Measurements from ENCODE around the gene ASPG. TPM values are rescaled to one million over a fixed set of nuclear protein-coding genes. Genes with fewer than 3 reads are reported as not detected.
A peak's percentile ranks its signal among the peaks of the same experiment; 100 is the strongest.

The ASPG gene
- total RNA-seq, 2 donors from 2014 or later: not detected

DNA sequence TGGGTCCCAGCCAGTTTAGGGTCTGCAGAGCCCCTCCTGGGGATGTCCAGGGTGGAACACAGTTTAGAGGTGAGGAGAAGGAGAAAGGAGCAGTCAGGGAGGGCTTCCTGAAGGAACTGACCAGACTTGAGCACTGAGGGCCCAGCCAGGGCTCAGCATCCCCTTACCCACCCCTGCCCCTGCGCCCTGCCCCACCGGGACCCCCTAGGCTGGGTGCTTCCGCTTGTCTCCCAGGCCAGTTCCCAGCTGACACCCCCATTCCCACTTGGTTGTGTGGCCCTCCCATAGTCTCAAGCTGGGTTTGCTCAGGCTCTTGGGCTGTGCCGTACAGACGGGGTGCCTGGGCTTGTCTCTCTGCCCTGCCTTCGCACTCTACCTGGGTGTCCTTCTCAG, 26.6 kb downstream of the ASPG start:
- ATAC-seq (replicated peaks): no peak
- H3K4me3 Mint-ChIP-seq: no peak overlapping the region
- H3K36me3 Mint-ChIP-seq (ENCODE audit: low read depth): no peaks in the 10 kb centered on the region
- peaks cover 9% of the 10 kb centered on the region for H3K27me3 Mint-ChIP-seq
- no peaks in the 10 kb centered on the region for H3K9me3 Mint-ChIP-seq
- no peak overlapping the region for H3K27ac Mint-ChIP-seq
- no peaks in the 10 kb centered on the region for H3K4me1 Mint-ChIP-seq

GRCh38 chr14:104112609-104113571, 27.4 kb downstream of the ASPG start:
- ATAC-seq (replicated peaks): no peak
- Mint-ChIP-seq H3K36me3 (ENCODE audit: low read depth) (no peaks in the 10 kb centered on the region), H3K27ac (no peak overlapping the region), H3K9me3 (no peaks in the 10 kb centered on the region), H3K4me1 (no peaks in the 10 kb centered on the region), H3K27me3 (peaks cover 9% of the 10 kb centered on the region), H3K4me3 (no peak overlapping the region)

GRCh38 chr14:104113631-104114420, 28.3 kb downstream of the ASPG start:
- H3K27ac Mint-ChIP-seq: no peak overlapping the region
- H3K9me3 Mint-ChIP-seq: no peaks in the 10 kb centered on the region
- no peak overlapping the region for H3K4me3 Mint-ChIP-seq
- H3K4me1 Mint-ChIP-seq: no peaks in the 10 kb centered on the region
- H3K27me3 Mint-ChIP-seq: peaks cover 16% of the 10 kb centered on the region
- no peak for ATAC-seq (replicated peaks)
- H3K36me3 Mint-ChIP-seq (ENCODE audit: low read depth): no peaks in the 10 kb centered on the region

DNA sequence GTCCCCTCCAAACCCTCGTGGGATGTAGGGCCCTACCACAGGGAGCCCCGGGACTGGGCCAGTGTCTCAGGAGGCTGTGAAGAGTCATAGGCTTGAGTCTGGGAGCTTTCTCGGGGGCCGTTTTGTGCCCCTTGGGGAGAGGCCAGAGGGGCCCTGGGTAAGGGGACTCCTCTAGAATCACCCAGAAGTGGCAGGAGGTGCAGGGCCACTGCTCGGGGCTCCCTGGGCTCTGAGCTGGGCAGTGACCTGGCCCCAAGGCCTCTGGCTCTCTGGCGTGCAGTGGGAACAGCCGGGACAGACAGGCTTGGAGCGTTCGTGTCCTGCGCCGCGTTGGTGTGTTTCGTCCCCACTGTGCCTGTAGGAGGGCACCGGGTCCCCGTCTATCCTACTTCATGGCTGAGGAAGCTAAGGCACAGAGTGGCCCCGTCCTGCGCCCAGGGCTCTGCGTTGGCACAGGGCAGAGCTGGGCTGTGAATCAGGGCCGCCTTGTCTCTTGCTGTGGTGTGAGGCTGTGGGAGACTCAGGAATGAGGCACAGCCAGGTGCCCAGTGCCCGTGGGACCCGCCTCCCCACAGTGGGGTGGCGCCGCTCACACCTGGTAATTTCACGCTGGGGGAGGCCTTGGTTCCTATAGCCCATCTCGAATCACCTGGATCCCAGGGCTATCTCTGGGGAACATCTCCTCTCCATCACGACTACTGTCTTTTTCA, 29.1 kb downstream of the ASPG start:
- Mint-ChIP-seq H3K36me3 (ENCODE audit: low read depth) (no peaks in the 10 kb centered on the region), H3K27me3 (peaks cover 18% of the 10 kb centered on the region), H3K4me3 (no peak overlapping the region), H3K4me1 (no peaks in the 10 kb centered on the region), H3K9me3 (no peaks in the 10 kb centered on the region), H3K27ac (no peak overlapping the region)
- no peak for ATAC-seq (replicated peaks)

DNA sequence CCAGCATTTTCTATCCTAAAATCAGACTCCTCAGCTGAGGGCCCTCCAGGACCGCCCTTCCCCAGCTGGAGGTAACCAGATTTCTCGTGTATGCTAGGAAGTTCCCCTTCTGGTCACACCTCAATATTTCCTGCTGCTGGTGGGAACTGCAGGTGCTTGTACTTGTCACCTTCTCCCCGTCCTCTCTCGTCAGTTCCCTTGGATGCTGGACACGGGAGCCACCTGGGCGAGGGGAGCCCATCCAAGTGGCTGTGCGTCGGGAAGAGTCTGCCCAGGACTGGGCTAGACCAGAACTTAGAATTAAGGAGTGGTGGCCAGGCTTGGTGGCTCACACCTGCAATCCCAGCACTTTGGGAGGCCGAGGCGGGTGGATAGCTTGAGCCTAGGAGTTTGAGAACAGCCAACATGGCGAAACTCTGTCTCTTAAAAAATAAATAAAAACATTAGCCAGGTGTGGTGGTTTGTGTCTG, 29.7 kb downstream of the ASPG start:
- Mint-ChIP-seq H3K4me1 (no peaks in the 10 kb centered on the region), H3K9me3 (no peaks in the 10 kb centered on the region), H3K27ac (no peak overlapping the region), H3K36me3 (ENCODE audit: low read depth) (no peaks in the 10 kb centered on the region), H3K4me3 (peak overlapping the region; percentile 30), H3K27me3 (peaks cover 21% of the 10 kb centered on the region)
- no peak for ATAC-seq (replicated peaks)

DNA sequence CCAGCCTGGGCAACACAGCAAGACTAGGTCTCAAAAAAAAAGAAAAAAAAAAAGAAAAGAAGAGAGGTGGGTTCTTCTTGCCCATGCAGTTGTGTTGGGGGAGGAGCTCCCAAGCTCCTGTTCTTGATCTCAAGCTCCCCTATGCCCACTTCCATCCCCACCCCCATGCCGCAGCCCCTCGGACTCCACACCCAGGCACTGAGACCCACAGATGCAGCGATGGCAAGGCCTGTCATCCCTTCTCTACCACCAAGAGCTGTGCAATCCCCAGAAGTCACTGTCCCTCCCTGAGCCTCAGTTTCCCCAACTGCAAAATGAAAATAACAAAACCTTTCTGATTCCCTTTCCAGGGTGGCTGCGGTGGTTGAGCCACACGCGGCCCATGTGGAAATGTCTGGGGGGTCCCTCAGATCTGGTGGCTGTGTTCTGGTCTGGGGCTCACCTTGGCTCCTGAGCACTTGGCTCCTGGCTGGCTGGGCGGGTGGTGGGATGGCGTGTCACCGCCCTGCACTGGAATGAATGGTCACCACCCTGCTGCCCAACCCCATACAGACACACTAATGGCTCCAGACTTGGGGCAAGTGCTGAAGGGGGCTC, 30.3 kb downstream of the ASPG start:
- Mint-ChIP-seq H3K36me3 (ENCODE audit: low read depth) (no peaks in the 10 kb centered on the region), H3K4me3 (peak overlapping the region; percentile 30), H3K27me3 (peaks cover 28% of the 10 kb centered on the region), H3K9me3 (no peaks in the 10 kb centered on the region), H3K4me1 (no peaks in the 10 kb centered on the region), H3K27ac (no peak overlapping the region)
- no peak for ATAC-seq (replicated peaks)

GRCh38 chr14:104116288-104116755, 30.8 kb downstream of the ASPG start:
- no peaks in the 10 kb centered on the region for H3K4me1 Mint-ChIP-seq
- H3K27me3 Mint-ChIP-seq: peaks cover 29% of the 10 kb centered on the region
- ATAC-seq (replicated peaks): peak; percentile 5
- H3K27ac Mint-ChIP-seq: no peak overlapping the region
- H3K36me3 Mint-ChIP-seq (ENCODE audit: low read depth): no peaks in the 10 kb centered on the region
- H3K4me3 Mint-ChIP-seq: peak overlapping the region; percentile 30
- no peaks in the 10 kb centered on the region for H3K9me3 Mint-ChIP-seq

DNA sequence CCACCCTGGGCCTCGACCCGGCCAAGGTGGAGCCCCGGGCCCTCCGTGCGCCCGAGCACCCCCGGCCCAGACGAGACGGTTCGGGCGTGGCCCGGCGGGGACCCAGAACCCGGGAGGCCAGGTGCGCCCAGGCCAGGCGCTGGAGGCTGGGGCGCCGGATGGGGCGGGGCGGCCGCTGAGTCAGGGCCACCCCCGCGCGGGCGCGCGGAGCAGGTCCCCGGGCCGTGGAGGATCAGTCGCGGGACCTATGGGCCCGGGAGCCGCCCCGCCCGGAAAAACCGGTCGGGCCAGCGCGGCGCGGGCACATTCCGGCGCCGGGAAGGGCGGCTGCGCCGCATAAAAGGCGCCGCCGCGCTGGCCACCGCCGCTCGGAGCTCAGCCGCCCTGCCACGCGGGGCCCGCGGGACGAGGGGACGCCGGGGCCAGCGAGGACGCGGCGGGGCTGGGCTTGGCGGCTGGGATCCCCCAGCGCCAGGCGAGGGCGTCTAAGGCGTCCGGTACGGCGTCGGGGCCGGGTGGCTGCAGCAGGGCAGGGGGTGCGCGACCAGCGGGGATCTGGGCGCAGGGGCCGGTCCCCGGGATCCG, 31.3 kb downstream of the ASPG start:
- no peak overlapping the region for H3K4me3 Mint-ChIP-seq
- no peaks in the 10 kb centered on the region for H3K36me3 Mint-ChIP-seq (ENCODE audit: low read depth)
- H3K4me1 Mint-ChIP-seq: no peaks in the 10 kb centered on the region
- no peak overlapping the region for H3K27ac Mint-ChIP-seq
- H3K9me3 Mint-ChIP-seq: no peaks in the 10 kb centered on the region
- peak; percentile 72 for ATAC-seq (replicated peaks)
- peaks cover 29% of the 10 kb centered on the region for H3K27me3 Mint-ChIP-seq

GRCh38 chr14:104117341-104118005, 32.0 kb downstream of the ASPG start:
- H3K27me3 Mint-ChIP-seq: peaks cover 29% of the 10 kb centered on the region
- no peaks in the 10 kb centered on the region for H3K4me1 Mint-ChIP-seq
- H3K4me3 Mint-ChIP-seq: no peak overlapping the region
- no peak overlapping the region for H3K27ac Mint-ChIP-seq
- no peaks in the 10 kb centered on the region for H3K36me3 Mint-ChIP-seq (ENCODE audit: low read depth)
- ATAC-seq (replicated peaks): no peak
- no peaks in the 10 kb centered on the region for H3K9me3 Mint-ChIP-seq

DNA sequence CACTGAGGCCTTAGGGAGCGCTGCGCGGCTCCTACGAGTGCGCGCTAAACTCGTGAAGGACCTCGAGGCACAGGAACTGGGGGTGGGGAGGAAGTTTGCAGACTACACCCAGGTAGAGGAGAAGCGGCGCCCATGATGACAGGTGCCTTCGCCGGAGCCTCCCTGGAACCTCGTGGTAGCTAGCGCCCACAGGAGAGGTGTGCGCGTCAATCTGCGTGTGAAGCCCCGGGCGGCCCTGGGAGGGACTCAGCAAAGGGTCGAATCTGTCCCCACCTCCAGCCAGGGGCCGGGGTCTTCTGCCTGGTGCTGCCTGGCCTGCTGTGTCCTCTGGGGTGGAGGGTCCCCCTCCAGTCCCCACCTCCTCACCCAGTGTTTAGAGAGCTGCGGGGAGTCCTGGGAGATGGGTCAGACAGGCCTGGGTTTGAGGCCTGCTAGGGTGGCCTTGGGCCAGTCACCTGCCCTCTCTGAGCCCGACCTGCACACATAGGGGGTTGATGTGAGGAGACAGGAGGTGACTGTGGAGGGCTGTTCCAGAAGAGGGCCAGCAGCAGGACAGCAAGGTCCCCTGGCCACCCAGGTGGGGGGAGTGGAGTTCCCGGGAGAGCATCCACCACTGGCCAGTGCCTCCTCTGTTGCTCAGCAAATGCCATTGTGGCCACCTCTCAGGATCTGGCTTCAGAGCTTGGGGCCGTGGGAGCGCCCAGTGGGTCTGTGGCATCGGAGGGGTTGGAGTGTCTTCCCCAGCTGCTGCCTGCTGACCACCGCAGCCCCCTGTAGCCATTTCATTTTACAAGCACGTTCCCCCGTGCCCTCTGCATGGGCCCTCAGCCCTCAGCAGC, 32.7 kb downstream of the ASPG start:
- Mint-ChIP-seq H3K27ac (no peak overlapping the region), H3K4me1 (no peaks in the 10 kb centered on the region), H3K27me3 (peaks cover 29% of the 10 kb centered on the region), H3K36me3 (ENCODE audit: low read depth) (no peaks in the 10 kb centered on the region), H3K9me3 (no peaks in the 10 kb centered on the region), H3K4me3 (no peak overlapping the region)
- ATAC-seq (replicated peaks): no peak

DNA sequence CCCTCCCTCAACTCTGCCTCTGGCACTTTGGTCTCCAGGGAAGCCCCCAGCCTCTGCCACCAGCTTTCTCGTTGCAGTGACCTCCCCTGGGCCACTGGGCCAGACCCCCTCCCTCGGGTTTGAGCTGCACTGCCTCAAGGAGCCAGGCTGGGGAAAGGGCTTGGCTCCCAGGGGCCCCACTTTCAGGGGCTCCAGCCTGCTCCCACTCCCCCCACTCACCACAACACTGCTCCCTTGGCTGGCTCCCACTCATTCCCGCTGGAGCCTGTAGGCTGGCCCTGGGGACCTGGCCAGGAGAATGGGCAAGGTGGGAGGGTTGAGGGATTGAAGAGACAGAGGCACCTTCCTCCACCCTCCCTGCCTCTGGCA, 33.6 kb downstream of the ASPG start:
- Mint-ChIP-seq H3K36me3 (ENCODE audit: low read depth) (no peaks in the 10 kb centered on the region), H3K4me1 (no peaks in the 10 kb centered on the region), H3K27ac (no peak overlapping the region), H3K4me3 (no peak overlapping the region), H3K27me3 (peaks cover 34% of the 10 kb centered on the region), H3K9me3 (peaks cover 3% of the 10 kb centered on the region)
- no peak for ATAC-seq (replicated peaks)

GRCh38 chr14:104119488-104120251, 34.2 kb downstream of the ASPG start:
- peaks cover 35% of the 10 kb centered on the region for H3K27me3 Mint-ChIP-seq
- H3K27ac Mint-ChIP-seq: no peak overlapping the region
- no peak overlapping the region for H3K4me3 Mint-ChIP-seq
- no peaks in the 10 kb centered on the region for H3K4me1 Mint-ChIP-seq
- no peak for ATAC-seq (replicated peaks)
- H3K9me3 Mint-ChIP-seq: peaks cover 5% of the 10 kb centered on the region
- H3K36me3 Mint-ChIP-seq (ENCODE audit: low read depth): no peaks in the 10 kb centered on the region

All from activated T-helper 17 cell treated with anti-CD3 and anti-CD28 coated beads, Interleukin-2, amount 50 U/mL, for 72 hours (primary cell).